Activated CD4-positive, alpha-beta T cell treated with anti-CD3 and anti-CD28 coated beads, Interleukin-10, Interleukin-2, amounts not matched to agents 100 ng/mL and 50 ng/mL, durations not matched to agents 16 hours and 8 hours (primary cell): ENCODE data around the gene UCK1.
A peak's percentile ranks its signal among the peaks of the same experiment; 100 is the strongest.
"Not testable (repeated sequence)": the region's sequence is repeated elsewhere in the genome, so short reads cannot be mapped to it uniquely, and the experiment has no call there.

Source experiments
- DNase-seq: peaks from one replicate; pipeline ENCODE4 v3.0.0-alpha.2; 2020

Gene UCK1

GRCh38 chr9:131554087-131554842 lies 23.2 kb upstream of the UCK1 start:
- DNase-seq, result no peak

- DNase-seq, result no peak
Observed at GRCh38 chr9:131552030-131552429, 21.0 kb upstream of the UCK1 start.

DNA sequence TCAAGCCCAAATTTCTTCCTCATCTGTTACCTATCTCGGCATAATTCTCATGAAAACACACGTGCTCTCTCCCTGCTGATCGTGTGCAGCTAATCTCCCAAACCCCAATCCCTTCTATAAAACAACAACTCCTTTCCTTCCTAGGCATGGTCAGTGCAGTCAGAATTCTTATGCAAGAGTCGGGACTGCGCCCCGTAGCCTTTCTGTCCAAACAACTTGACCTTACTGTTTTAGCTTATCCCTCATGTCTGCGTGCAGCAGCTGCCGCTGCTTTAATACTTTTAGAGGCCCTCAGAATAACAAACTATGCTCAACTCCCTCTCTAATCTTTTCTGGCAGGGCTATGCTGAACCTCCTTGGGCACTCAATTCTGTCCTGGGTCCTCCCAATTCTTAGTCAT lies 19.4 kb upstream of the UCK1 start:
- DNase-seq, result not testable (repeated sequence)

DNA sequence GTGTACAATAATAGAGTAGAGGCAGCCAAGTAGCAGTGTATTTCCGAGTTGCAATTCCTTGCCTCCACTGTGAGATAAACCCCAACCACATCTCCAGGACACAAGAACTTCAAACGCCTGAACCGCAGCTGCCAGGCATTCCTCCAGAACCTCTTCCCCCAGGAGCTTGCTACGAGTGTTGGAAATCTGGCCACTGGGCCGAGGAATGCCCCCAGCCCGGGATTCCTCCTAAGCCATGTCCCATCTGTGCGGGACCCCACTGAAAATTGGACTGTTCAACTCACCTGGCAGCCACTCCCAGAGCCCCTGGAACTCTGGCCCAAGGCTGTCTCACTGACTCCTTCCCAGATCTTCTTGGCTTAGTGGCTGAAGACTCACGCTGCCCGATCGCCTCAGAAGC lies 18.1 kb upstream of the UCK1 start:
- DNase-seq, result not testable (repeated sequence)

DNA sequence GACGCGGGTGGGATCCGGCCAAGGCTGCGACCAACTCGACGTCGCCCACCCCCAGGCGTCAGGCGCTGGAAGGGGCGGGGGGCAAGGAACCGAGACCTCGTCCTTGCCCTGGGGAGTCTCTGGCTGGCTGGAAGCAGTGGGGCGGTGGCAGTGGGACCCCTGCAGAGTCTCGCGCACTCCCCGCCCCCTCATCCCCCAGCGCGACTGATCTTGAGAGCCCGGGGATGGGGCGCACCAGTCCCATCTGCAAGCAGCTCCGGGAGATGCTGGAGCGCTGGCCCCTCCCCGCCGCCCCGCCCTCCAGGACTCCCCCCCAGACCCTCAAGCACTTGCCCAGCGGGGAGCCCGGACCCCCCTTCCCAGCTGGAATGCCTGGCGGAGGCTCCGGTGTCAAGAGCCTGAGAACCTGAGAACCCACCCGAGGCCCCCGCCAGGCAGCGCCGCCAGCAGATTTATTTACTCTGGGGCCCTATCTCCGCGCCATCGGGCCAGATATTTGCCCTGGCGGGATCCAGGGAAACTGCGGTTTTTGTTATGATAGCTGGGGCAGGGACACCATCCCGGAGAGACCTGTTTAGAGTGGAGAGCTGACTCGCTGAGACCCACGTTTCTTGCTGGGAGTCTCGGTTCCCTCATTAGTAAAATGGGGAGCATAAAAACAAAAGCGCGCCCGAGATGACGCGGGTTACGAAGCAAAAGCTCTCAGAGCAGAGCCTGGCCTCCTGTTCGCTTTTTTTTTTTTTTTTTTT lies 15.4 kb upstream of the UCK1 start:
- no peak for DNase-seq

- DNase-seq, result no peak
Observed at GRCh38 chr9:131545786-131546335, 14.8 kb upstream of the UCK1 start.

DNA sequence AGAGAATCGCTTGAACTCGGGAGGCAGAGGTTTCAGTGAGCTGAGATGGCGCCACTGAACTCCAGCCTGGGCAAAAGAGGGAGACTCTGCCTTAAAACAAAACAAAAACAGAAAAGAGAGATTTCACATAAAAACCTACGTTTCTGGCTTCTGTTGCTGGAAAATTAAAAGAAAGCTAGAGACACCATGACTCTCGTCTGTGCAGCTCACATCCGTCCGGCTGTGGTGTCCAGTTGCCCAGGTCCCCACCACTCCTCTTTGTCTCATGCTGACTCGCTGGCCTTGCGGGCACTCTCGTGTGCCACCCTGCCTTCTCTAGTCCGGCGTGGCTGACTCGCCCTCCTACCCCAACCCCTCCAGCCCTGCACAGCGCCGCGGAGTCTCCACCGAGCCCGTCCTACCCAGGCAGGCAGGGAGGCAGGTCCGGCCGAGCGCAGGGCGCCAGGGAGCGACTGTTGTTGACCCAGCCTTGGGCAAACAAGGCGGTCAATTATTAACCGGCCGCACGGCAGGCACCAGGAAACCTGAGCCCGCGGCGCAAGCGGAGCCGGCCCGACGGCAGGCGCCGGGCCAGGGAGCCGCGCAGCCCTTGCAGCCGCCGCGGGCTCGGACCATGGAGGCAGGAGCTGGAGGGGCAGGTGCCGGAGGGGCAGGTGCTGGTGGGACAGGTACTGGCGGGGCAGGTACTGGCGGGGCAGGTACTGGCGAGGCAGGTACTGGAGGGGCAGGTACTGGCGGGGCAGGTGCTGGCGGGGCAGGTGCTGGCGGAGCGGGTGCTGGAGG lies 14.1 kb upstream of the UCK1 start, which contains the start of gene PRRT1B:
TSS of gene PRRT1B (plus strand) at position 521 of the 783 bp plus-strand sequence. CDS start at position 614, 93 bp downstream.
- DNase-seq, result no peak

DNA sequence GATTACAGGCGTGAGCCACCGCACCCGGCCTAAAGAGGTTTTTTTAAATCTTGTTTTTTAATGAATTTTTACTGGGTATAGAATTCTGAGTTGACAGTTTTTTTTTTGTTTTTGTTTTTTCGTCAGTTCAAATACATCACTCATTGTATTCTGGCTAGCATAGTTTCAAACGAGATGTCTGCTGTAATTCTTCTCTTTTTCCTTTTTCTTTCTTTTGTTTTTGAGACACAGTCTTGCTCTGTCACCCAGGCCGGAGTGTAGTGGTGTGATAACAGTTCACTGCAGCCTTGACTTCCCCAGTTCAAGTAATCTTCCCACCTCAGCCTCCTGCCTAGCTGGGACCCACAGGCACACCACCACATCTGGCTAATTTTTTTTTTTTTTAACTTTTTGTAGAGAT lies 12.1 kb upstream of the UCK1 start:
- no peak for DNase-seq

DNA sequence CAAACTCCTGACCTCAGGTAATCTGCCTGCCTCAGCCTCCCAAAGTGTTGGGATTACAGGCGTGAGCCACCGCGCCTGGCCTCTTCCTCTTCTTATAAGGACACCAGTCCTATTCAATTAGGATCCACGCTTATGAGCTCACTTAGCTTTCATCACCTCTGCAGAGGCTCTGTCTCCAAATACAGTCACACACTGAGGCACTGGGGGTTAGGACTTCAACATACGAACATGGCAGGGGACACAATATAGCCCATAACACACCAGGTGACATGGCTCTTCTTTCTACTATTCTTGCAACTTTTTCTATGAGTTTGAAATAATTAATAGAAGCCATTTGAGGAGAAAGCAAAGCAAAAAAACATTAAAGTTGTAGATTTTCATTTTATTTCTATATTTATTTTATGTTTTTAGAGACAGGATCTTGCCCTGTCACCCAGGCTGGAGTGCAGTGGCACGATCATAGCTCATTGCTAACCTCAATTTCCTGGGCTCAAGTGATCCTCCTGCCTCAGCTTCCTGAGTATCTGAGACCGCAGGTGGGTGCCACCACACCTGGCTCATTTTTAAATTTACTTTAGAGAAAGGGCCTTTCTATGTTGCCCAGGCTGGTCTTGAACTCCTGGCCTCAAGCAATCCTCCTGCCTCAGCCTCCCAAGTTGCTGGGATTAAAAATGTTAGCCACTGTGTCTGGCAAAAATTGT lies 8.3 kb upstream of the UCK1 start:
- DNase-seq, result no peak

DNA sequence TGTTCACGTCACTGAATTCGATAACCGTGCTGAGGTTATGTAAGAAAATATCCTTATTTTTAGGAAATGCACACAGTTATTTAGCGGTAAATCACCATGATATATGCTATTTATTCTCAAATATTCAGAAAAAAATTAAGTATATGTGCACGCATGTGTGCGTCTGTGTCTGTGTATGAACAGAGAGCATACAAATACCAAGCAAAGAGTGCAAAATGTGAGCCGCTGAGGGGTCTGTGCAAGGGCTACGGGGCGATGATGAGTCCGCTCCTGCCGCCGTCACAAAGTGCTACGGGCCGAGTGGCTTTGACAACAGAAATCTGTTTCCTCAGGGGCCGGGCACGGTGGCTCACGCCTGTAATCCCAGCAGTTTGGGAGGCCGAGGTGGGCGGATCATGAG lies 6.9 kb upstream of the UCK1 start:
- DNase-seq, result no peak

GRCh38 chr9:131534721-131535237 lies 3.7 kb upstream of the UCK1 start:
- DNase-seq, result no peak

GRCh38 chr9:131530546-131530919 lies 530 bp downstream of the UCK1 start:
- DNase-seq, result peak; percentile 22

DNA sequence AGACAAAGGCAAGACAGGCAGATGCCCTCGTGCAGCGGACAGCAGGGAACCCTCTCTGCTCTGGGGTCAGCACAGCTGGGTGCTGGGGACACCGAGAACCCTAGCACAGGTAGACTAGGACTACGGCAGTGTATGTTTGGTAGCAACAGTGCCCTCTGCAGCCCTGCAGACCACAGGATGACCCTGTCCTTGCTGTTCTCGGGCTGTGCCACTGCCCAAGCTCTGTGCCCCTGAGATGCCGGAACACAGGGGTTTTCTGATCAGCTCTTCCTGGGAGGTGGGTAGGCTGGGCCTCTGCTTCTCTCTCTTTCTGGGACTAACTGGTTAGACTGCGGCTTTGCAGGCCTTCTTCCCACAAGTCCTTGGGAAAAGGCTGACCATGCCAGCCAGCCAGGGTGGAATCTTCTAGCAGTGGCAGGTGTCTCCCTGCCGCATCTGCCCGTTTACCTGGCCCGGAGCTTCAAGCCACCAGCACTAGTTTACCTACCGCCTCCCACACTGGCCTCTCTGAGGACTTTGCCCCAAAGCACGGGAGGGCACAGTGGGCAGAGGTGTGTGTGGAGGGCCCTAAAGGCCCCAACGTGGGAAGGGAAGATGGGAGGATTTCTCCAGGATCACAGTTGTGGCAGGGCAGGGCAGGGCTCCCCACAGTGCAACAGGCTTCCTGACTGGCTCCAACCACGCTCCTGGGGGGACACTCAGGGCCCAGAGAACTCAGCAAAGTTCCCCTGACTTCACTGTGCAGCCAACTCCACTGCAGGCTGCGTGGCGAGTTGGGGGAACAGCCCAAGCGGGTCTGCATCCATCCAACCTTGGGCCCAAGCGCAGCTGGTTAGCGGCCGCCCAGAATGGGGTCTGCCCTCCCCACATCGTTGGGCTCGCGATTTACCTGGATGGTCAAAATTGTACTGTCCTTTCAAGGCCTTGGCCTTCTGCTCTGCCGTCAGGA lies 1.2 kb downstream of the UCK1 start:
- no peak for DNase-seq

- no peak for DNase-seq
Observed at GRCh38 chr9:131528886-131529505, 2.1 kb downstream of the UCK1 start.

DNA sequence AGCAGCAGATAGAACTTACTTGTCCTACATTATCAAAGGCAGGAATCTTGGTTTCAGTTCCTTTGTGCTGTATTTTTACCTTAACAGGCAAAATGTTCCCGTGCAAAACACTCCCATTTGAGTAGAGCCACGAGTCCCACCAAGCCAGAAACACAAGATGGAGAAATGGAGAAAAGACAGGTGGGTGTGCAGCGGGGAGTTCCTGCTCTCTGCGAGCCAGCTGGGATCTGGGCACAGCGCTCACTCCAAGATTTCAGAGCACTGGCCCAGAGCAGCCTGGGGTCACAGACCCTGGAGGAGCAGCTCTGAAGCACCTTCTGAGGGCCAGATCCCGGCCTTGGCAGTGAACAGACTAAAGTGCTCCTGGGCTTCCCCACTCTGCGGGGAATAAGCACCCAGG lies 2.9 kb downstream of the UCK1 start:
- no peak for DNase-seq

DNA sequence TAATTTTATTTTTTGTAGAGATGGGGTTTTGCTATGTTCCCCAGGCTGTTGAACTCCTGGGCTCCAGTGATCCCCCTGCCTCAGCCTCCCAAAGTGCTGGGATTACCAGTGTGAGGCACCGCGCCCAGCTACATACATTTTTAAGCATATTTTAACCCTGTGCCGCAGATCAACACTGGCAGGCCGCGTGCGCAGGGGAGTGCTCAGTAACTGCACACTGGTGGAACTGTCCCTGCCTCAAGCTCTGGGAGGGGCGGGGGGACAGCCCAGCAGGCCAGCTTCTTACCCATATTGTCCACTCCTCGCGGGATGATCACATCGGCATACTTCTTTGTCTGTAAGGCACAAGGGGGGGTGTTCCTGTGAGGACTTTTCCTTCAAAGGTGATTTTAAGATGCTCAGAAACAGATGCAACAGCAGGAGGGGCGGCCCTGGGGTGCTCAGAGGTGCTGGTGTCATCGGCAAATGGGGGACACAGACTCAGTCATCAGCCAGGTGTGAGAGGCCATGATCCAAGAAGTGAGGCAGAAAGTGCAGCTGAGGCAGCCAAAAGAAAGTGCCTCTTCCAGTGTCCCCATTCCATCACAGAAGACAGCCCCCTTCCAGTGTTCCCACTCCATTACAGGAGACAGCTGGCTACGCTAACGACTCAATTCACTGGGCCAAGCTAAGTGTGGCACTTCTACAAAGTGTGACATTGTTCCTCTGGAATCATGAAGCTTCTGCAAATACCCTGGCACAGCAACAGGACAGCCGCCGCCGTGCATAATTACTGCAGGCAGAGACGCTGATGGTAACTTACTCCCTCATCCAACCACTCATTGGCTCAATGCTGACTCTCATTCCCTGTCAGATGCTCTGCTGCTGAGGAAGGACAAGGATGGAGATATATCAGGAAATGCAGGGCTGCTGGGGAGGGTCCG lies 5.2 kb downstream of the UCK1 start:
- DNase-seq, result no peak

DNA sequence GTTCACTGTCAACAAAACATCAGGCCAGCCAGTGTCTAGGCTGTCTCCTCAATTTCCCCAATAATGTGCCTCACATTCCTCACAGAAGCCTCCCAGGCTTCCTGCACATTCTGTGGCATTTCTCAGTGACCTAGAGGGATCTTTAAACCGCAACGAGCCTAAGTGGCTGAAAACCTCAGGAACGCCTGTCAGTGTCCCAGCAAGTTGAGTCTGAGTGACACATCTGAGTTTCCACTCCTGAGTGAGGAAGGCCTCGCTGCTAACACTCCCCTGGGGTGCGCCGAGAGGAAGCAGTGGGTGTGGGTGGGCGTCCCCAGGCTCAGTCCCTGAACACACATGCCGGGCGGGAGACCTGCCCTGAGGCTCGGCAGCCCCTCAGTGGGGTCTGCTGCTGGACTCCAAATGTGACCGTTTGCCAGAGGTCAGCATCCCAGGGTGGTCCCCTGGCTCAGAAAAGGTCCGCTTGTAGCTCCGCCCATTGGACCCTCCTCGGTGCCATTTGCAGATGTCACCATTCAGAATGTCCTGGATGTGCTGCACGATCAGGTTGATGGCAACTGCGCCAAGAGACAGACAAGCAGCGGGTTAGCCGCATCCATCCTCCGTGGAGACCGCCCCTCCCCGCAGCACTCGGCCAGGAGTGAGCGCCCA lies 6.3 kb downstream of the UCK1 start:
- DNase-seq, result no peak

DNA sequence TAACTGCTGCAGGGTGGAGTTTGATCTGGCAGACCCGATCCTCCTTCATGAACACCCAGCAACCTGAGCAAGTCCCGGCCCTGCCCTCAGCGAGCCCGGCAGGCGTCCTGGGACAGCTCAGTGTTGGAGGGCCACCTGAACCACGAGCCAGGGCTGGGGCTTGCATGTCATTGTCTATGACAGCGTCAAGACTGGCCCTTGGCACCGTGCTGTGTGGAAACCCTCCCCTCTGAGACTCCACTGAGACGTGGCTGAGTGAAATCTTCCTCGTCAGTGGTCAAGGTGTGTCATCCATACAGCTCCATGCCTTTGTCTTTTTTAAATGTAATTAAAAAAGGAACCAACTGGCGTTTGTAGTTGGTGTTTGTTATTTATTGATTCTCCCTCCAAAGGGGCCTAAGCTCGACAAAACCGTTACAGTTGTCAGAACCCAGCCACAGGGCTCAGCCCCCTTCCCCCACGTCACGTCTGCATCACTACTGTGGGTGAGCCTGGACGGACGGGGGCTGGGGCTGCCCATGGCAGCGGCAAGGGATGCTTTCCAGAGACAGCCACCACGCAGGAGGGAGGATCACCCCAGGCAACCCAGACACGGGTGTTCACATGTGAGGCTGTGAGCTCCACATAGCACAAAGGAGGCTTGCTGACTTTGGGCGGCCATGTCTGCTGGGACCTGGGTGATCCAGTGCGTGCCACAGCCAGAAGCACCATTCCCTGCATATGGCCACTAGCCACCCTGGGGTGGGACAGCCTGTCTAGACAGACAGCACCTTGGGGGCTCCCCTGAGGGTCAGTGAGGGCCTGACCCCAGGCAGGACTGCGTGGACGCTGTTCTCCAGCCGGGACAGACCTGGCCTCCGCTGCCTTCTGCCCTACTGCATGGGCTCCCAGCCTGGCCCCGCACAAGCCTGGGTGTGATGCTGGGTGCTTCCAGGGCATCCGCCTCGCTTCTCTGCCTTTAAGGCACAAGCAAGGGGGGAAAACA lies 7.3 kb downstream of the UCK1 start:
- no peak for DNase-seq
